Fibroblast of the aortic adventitia (primary cell): Measurements from ENCODE around the gene ATP2B3. TPM values are rescaled to one million over a fixed set of nuclear protein-coding genes. Genes with fewer than 3 reads are reported as not detected.

Source experiments
- DNase-seq: peaks from one replicate; pipeline ENCODE4 v3.0.0-alpha.2; 2010; ENCODE audit warnings: low read depth
- H3K4me3 ChIP-seq: 2 replicates; pipeline ENCODE4 v1.5.1; 2011; ENCODE audit warnings: low read depth, mild to moderate bottlenecking, control low read depth, low read length, moderate library complexity
- CTCF ChIP-seq: IDR thresholded peaks from 2 replicates; pipeline ENCODE4 v1.5.1; 2011; ENCODE audit warnings: mild to moderate bottlenecking, low read length, control low read depth, inconsistent platforms; ENCODE audit not compliant: insufficient read depth
- total RNA-seq: library from RNA; depleted of rRNA; stranded (reverse); fragments of >200 nt; gene quantifications from 2 replicates; pipeline ENCODE4 v1.2.3, GENCODE V29; 2012; ENCODE audit warnings: low replicate concordance

Gene ATP2B3
- total RNA-seq, 1 donor = not detected

- no peak for DNase-seq
- H3K4me3 ChIP-seq = no peak overlapping the region
- TF ChIP-seq CTCF = no peak
Observed at GRCh38 chrX:153610836-153611213, 93.4 kb downstream of the ATP2B3 start.

DNA sequence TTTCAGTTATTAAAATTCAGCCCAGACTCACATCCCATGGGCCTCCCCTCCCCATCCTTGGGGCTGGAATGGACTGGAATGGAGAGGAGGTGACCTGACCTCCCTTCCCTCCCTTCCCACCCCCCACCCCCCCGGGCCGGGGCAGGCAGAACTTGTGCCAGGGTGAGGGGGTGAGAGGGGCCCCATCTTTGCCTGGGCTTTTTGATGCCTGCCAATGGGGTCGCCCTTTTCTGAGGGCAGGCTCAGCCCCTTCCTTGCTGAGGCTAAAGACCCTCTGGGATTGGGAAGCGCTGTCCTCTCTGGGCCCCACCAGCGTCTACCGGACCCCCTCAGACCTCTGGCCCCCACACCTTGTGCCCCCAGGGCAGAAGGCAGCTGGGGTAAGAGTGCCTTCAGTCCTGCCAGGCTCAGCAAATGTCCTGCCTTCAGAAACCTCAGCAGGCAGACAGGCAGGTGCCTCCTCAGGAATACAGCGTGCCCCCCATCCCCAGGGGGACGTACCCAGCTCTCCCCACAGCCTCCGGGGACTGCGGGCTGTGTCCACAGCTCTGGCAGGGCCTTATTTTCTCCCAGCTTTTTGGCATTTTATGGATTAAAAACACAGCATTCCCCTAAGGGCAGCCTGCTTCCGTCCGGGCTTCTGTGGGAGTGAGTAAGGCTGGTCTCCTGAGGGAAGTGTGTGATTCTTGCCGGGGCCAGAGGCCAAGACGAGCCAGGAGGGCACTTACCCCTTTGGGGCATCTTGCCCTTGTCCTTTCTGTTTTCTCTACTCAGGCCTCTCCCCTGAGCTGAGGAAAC is 94.1 kb downstream of the ATP2B3 start:
- DNase-seq = peak; percentile 4
- no peak for TF ChIP-seq CTCF
- H3K4me3 ChIP-seq = no peak overlapping the region

GRCh38 chrX:153612413-153612812 is 95.0 kb downstream of the ATP2B3 start:
- no peak overlapping the region for H3K4me3 ChIP-seq
- no peak for DNase-seq
- no peak for TF ChIP-seq CTCF

- no peak overlapping the region for H3K4me3 ChIP-seq
- TF ChIP-seq CTCF = no peak
- no peak for DNase-seq
Observed at GRCh38 chrX:153614818-153615217, 97.4 kb downstream of the ATP2B3 start.

- DNase-seq = no peak
- no peak for TF ChIP-seq CTCF
- H3K4me3 ChIP-seq = no peak overlapping the region
Observed at GRCh38 chrX:153620576-153620975, 103.1 kb downstream of the ATP2B3 start.

- DNase-seq = no peak
- TF ChIP-seq CTCF = no peak
- H3K4me3 ChIP-seq = no peak overlapping the region
Observed at GRCh38 chrX:153621949-153622598, 104.6 kb downstream of the ATP2B3 start.
